ENCODE data around the gene QRFP.

The QRFP gene

DNA sequence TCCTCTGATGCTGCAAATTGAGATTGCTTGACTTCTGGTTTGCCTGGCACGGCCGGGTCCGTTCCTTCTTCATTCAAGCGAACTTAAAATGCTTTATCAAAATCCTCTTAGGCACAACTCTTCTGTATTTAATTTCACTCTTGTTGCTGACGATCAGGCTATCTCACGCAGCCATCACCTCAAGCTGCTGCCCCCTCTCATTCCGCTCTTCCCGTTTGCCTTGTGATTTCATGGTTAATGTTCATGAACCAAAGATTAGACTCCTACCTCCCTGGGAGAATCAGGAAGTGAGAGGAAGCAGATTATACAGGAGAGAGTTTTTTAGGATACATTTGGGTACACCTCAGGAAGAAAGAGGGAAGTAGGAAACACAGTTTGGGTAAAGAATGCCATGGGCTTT, 22.6 kb downstream of the QRFP start:
- no peaks in the 10 kb centered on the region for H3K9me3 ChIP-seq (ENCODE audit: control insufficient read depth, insufficient read depth, low read depth, low read length)
- no peak overlapping the region for H3K27ac ChIP-seq (ENCODE audit: extremely low read depth, low read depth, low read length)
- peaks cover 0 to 76% of the 10 kb centered on the region in 2 experiments; a peak in 2 of 3 replicates for H3K36me3 ChIP-seq (ENCODE audit: control insufficient read depth in 2 of 2, insufficient read depth in 1 of 2, low read length in 2 of 2)
- H3K4me3 ChIP-seq (ENCODE audit: low read depth, low read length): no peak overlapping the region
- no peaks in the 10 kb centered on the region for H3K4me1 ChIP-seq (ENCODE audit: control insufficient read depth, insufficient read depth, low read length)
- ChIA-PET CTCF (interaction anchor here (0.7 to 1.3 kb wide), 3 partner anchors 8 to 177 kb away, joined by 3 to 8 read pairs (median 7); no protein-coding TSS in a partner anchor), POLR2A (no interaction called here)
- no peak for TF ChIP-seq ZNF138 (tag by site-specific recombination; IDR thresholded peaks at IDR 0.05; ENCODE audit: borderline replicate concordance)
- TF ChIP-seq, protein P1, sequence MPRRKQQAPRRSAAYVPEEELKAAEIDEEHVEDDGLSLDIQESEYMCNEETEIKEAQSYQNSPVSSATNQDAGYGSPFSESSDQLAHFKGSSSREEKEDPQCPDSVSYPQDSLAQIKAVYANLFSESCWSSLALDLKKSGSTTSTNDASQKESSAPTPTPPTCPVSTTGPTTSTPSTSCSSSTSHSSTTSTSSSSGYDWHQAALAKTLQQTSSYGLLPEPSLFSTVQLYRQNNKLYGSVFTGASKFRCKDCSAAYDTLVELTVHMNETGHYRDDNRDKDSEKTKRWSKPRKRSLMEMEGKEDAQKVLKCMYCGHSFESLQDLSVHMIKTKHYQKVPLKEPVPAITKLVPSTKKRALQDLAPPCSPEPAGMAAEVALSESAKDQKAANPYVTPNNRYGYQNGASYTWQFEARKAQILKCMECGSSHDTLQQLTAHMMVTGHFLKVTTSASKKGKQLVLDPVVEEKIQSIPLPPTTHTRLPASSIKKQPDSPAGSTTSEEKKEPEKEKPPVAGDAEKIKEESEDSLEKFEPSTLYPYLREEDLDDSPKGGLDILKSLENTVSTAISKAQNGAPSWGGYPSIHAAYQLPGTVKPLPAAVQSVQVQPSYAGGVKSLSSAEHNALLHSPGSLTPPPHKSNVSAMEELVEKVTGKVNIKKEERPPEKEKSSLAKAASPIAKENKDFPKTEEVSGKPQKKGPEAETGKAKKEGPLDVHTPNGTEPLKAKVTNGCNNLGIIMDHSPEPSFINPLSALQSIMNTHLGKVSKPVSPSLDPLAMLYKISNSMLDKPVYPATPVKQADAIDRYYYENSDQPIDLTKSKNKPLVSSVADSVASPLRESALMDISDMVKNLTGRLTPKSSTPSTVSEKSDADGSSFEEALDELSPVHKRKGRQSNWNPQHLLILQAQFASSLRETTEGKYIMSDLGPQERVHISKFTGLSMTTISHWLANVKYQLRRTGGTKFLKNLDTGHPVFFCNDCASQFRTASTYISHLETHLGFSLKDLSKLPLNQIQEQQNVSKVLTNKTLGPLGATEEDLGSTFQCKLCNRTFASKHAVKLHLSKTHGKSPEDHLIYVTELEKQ (tag by site-specific recombination; IDR thresholded peaks at IDR 0.05; ENCODE audit: borderline replicate concordance): no peak
- TF ChIP-seq, protein P2, sequence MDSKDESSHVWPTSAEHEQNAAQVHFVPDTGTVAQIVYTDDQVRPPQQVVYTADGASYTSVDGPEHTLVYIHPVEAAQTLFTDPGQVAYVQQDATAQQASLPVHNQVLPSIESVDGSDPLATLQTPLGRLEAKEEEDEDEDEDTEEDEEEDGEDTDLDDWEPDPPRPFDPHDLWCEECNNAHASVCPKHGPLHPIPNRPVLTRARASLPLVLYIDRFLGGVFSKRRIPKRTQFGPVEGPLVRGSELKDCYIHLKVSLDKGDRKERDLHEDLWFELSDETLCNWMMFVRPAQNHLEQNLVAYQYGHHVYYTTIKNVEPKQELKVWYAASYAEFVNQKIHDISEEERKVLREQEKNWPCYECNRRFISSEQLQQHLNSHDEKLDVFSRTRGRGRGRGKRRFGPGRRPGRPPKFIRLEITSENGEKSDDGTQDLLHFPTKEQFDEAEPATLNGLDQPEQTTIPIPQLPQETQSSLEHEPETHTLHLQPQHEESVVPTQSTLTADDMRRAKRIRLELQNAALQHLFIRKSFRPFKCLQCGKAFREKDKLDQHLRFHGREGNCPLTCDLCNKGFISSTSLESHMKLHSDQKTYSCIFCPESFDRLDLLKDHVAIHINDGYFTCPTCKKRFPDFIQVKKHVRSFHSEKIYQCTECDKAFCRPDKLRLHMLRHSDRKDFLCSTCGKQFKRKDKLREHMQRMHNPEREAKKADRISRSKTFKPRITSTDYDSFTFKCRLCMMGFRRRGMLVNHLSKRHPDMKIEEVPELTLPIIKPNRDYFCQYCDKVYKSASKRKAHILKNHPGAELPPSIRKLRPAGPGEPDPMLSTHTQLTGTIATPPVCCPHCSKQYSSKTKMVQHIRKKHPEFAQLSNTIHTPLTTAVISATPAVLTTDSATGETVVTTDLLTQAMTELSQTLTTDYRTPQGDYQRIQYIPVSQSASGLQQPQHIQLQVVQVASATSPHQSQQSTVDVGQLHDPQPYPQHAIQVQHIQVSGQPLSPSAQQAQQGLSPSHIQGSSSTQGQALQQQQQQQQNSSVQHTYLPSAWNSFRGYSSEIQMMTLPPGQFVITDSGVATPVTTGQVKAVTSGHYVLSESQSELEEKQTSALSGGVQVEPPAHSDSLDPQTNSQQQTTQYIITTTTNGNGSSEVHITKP (tag by site-specific recombination; IDR thresholded peaks at IDR 0.05): no peak
- no peak for TF ChIP-seq SP3 (tag by site-specific recombination; IDR thresholded peaks at IDR 0.05)
- TF ChIP-seq GLIS1 (tag by site-specific recombination; IDR thresholded peaks at IDR 0.05): no peak
- TF ChIP-seq, protein P3, sequence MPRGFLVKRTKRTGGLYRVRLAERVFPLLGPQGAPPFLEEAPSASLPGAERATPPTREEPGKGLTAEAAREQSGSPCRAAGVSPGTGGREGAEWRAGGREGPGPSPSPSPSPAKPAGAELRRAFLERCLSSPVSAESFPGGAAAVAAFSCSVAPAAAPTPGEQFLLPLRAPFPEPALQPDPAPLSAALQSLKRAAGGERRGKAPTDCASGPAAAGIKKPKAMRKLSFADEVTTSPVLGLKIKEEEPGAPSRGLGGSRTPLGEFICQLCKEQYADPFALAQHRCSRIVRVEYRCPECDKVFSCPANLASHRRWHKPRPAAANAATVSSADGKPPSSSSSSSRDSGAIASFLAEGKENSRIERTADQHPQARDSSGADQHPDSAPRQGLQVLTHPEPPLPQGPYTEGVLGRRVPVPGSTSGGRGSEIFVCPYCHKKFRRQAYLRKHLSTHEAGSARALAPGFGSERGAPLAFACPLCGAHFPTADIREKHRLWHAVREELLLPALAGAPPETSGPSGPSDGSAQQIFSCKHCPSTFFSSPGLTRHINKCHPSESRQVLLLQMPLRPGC (tag by site-specific recombination; IDR thresholded peaks at IDR 0.05): no peak
- no peak for TF ChIP-seq ZNF473 (tag by site-specific recombination; IDR thresholded peaks at IDR 0.05)

DNA sequence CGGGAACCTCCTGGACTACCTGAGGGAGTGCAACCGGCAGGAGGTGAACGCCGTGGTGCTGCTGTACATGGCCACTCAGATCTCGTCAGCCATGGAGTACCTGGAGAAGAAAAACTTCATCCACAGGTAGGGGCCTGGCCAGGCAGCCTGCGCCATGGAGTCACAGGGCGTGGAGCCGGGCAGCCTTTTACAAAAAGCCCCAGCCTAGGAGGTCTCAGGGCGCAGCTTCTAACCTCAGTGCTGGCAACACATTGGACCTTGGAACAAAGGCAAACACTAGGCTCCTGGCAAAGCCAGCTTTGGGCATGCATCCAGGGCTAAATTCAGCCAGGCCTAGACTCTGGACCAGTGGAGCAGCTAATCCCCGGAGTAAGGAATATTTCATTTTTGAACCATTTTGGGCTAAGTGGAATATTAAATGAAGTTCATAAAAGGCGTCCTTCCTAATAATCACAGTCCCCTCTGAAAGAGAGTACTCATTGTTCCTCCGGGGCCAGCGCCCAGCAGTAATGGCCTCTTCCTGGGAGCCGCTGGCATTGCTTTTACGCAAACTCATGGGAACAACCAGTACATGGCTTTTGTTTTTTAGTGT, 23.6 kb downstream of the QRFP start:
- no peak overlapping the region for H3K27ac ChIP-seq (ENCODE audit: extremely low read depth, low read depth, low read length)
- CTCF ChIA-PET: interaction anchor here (0.5 to 1.2 kb wide), 3 partner anchors 125 to 1229 kb away, joined by 3 to 4 read pairs (median 3); no protein-coding TSS in a partner anchor
- no peak for TF ChIP-seq ZNF138 (tag by site-specific recombination; IDR thresholded peaks at IDR 0.05; ENCODE audit: borderline replicate concordance)
- H3K4me1 ChIP-seq (ENCODE audit: control insufficient read depth, insufficient read depth, low read length): no peaks in the 10 kb centered on the region
- H3K9me3 ChIP-seq (ENCODE audit: control insufficient read depth, insufficient read depth, low read depth, low read length): no peaks in the 10 kb centered on the region
- H3K4me3 ChIP-seq (ENCODE audit: low read depth, low read length): no peak overlapping the region
- POLR2A ChIA-PET: no interaction called here
- H3K36me3 ChIP-seq (ENCODE audit: control insufficient read depth in 2 of 2, insufficient read depth in 1 of 2, low read length in 2 of 2): peaks cover 0 to 67% of the 10 kb centered on the region in 2 experiments; a peak in 2 of 3 replicates

DNA sequence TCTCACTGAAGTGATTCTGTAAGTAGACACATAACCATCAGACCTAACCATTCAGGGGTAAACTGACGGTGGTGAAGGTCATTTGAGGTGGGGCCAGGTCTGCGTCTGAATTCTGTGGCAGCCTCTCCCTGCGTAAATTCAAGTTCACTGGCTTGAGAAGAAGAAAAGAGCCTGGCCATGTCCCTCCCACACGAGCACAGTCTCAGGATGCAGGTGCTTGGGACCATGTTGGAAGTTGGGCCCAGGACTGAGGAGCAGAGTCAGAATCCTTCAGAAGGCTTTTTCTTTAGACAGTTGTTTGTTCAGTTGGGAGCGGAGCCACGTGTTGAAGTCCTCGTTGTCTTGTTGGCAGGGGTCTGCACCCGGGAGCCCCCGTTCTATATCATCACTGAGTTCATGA, 24.1 kb downstream of the QRFP start:
- Histone ChIP-seq H3K27ac (ENCODE audit: extremely low read depth, low read depth, low read length) (no peak overlapping the region), H3K9me3 (ENCODE audit: control insufficient read depth, insufficient read depth, low read depth, low read length) (no peaks in the 10 kb centered on the region), H3K4me1 (ENCODE audit: control insufficient read depth, insufficient read depth, low read length) (no peaks in the 10 kb centered on the region), H3K4me3 (ENCODE audit: low read depth, low read length) (no peak overlapping the region), H3K36me3 (ENCODE audit: control insufficient read depth in 2 of 2, insufficient read depth in 1 of 2, low read length in 2 of 2) (peaks cover 0 to 68% of the 10 kb centered on the region in 2 experiments; a peak in 2 of 3 replicates)
- CTCF ChIA-PET: interaction anchor here (0.9 to 12.4 kb wide), 4 partner anchors 126 to 174 kb away, joined by 3 to 400 read pairs (median 122); no protein-coding TSS in a partner anchor
- POLR2A ChIA-PET: no interaction called here
- TF ChIP-seq HOXD13 (CRISPR knock-in tag; IDR thresholded peaks at IDR 0.05; ENCODE audit: borderline replicate concordance) (no peak), ZNF514 (tag by site-specific recombination; IDR thresholded peaks at IDR 0.05) (no peak), ZNF560 (tag by site-specific recombination; IDR thresholded peaks at IDR 0.05; ENCODE audit: borderline replicate concordance) (no peak), ZNF610 (tag by site-specific recombination; IDR thresholded peaks at IDR 0.05; ENCODE audit: borderline replicate concordance) (no peak), ZNF221 (tag by site-specific recombination; IDR thresholded peaks at IDR 0.05; ENCODE audit: borderline replicate concordance) (no peak)
- TF ChIP-seq, protein P1 (tag by site-specific recombination; IDR thresholded peaks at IDR 0.05; ENCODE audit: borderline replicate concordance): no peak

Data from HEK293 (cell line).